HG03575 (cell line): ENCODE measurements around the gene KCNH2.

Source experiments
- ATAC-seq: cut with Tn5 transposase; IDR thresholded peaks from one replicate; pipeline ENCODE4 v1.9.1; 2021; ENCODE audit not compliant: unreplicated experiment, insufficient number of reproducible peaks, low FRiP score; ENCODE audit errors: extremely low read depth

Gene KCNH2

GRCh38 chr7:150982351-150982750 is 4.2 kb upstream of the KCNH2 start:
- ATAC-seq = no peak

DNA sequence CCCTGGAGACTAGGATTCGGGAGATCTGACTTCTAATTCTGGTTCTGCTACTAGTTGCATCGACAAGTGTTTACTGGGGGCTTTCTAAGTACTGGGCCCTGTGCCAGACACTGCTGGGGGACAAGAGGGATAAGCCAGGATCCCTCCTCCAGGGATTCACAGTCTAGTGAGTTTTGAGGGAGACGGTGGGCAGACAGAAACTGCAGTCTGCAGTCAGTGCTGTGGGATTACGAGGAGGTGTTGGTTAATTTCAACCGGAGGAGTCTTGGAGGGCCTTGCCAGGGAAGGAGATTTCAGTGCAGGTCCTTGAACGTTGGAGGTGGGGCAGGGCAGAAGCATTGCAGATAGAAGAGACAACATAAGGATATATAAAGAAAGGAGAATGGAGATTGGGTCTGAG is 3.5 kb upstream of the KCNH2 start:
- no peak for ATAC-seq

GRCh38 chr7:150980663-150981062 is 2.5 kb upstream of the KCNH2 start:
- no peak for ATAC-seq

- no peak for ATAC-seq
Observed at GRCh38 chr7:150979713-150980390, 1.7 kb upstream of the KCNH2 start.

DNA sequence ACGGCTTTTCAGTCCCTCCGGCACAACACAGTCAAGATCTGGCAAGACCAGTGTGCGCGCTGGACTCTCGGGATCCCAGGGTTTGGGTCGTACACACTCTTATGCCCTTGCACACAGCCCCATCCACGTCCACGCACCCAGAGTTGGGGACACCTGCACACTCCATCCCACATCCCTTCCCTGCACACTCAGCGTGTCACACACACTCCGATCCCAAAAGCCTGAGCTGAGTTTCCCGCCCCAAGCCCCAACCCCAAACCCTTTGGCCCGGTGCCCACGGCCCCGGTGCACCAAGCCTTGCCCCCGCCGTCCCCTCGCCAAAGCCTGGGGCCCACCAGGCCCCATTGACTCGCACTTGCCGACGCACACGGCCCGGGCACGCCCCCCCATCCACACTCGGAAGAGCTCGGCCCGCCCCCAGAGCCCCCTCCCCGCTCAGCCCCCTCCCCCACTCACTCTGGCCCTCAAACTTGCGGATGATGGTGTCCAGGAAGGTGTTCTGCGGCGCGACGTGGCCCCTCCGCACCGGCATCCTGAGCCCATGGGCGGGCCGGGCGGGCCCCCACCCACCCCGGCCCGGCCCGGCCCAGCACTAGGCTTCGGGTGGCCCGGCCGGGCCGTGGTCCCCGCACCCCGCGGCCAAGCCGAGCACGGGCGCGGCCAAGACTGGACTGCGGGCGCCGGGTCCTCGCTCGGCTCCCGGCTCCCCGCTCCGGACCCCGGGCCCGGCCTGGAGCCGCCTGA is 567 bp downstream of the KCNH2 start:
- ATAC-seq = no peak

GRCh38 chr7:150976529-150977381 is 1.4 kb downstream of the KCNH2 start:
- no peak for ATAC-seq

- ATAC-seq = no peak
Observed at GRCh38 chr7:150975536-150976319, 2.4 kb downstream of the KCNH2 start.

- ATAC-seq = no peak
Observed at GRCh38 chr7:150974468-150975391, 3.4 kb downstream of the KCNH2 start.

- no peak for ATAC-seq
Observed at GRCh38 chr7:150973571-150974451, 4.3 kb downstream of the KCNH2 start.

DNA sequence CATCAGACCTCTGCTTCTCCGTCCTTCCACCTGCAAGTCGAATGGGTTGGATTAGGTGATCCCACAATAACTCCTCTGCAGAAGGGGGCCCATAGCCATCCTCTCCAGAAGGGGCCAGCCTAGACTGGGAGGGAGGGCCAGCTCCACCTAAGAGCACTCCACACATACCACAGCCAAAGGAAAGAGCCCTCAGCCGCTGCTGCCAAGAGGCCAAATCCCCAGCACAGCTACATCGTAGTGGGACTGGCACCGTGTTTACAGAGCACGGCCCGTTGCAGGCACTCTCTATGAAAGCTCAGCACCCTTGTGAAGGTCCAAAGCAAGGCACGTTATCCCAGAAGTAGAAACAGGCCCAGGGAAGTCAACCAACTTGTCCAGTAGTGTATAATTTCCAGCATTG is 5.4 kb downstream of the KCNH2 start:
- no peak for ATAC-seq

- ATAC-seq = no peak
Observed at GRCh38 chr7:150972023-150972468, 6.1 kb downstream of the KCNH2 start.

DNA sequence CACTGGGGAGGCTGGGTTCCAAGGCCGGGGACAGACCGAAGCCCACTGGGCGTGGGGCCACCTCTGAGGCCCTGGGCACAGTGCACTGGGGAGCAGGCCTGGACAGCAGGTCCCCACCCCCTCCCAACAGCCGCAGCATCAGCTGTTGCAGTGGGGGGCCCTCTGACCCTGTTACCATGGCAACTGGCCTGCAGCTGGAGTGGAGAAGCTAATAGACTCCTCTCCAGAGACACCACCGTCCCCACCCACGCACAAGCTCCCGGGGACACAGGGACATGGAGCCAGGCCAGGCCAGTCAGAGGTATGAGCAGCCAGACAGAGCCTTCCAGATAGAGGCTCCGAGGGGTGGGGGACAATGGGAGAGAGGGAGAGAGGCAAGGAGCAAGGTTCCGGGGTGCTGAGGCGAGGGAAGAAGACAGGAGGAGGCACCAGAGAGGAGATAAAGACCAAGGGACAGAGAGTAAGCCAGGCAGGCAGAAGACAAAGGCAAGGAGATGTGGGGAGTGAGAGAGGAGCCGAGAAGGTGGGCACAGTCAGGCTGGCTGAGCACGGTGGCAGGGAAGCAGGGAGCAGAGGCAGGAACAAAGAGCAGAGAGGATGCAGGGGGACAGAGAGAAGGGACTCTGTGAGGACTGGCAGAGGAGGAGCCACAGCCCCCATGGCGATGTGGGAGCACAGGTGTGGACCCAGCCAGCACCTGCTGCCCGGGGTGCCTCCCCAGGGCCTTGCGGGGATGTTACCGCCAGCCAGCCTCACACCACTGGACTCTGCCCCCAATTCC is 6.7 kb downstream of the KCNH2 start:
- no peak for ATAC-seq

DNA sequence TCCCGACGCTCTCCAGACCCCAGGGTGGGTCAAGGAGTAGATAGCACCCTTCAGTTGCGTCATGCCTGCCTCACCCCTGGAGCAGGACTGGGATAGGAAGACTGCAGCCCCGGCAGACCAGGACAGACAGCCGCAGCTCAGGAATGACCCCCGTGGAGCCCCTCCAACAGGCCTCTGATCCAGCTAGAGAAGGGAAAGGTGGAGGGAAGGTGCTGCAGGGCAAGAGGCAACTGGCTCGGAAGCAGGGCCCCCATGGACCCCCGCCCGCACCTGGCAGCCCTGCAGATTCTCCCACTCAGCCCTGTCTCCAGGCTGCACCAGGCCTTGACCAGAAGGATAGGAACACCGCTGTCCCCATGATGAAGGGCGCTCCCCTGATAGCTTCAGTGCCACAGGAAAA is 7.7 kb downstream of the KCNH2 start:
- no peak for ATAC-seq

DNA sequence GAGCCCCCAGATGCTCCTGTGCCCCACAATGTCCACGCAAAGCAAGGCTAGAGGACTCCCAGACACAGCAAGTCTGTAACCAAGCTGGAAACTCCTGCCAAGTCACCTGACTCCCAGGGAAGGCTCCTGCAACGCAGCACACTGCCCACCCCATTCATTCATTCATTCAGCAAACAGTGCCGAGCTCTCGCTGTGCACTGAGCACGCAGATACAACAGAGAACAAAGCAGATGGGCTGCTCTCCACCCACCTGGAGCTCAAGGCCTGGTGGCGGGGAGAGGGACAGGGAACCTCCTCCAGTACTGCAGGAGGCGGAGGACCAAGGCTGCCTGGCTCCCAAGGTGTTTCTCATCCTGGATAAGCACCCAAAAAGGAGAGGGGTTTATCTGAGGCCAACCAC is 8.6 kb downstream of the KCNH2 start:
- no peak for ATAC-seq

DNA sequence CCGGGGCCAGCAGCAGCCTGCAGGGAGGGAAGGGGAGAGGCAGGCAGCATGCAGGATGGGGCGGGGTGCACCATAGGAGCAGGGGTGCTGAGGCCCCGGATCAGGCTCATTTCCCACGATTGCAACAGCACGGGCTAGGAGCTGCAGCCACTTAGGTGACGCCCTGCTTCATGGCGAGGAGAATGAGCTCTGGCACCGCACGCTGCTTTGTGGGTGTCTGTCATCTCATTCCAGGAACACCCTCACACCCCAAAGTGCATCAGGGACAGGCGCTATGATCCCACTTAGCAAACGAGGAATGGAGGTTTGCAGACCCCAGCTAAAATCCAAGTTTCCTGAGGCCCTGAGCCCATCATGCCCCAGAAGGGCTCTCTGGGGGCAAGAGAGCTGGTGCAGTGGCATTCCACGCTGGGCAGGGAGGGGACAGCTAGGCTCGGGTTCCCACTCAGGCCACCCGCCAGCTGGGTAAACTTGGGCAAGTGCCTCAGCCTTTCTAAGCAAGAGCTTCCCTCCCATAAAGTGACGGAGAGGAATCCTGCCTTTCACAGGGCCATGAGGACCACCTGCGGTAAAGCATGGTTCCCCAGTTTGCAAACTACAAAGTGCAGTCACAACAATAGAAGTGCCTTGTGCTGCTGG is 9.3 kb downstream of the KCNH2 start:
- ATAC-seq = no peak
